GM19351 (cell line): Measurements from ENCODE around the gene SORBS2.

Experiments
- ATAC-seq: cut with Tn5 transposase; IDR thresholded peaks from one replicate; pipeline ENCODE4 v1.9.1; 2021; ENCODE audit warnings: mild to moderate bottlenecking, moderate library complexity; ENCODE audit not compliant: unreplicated experiment

SORBS2 gene

DNA sequence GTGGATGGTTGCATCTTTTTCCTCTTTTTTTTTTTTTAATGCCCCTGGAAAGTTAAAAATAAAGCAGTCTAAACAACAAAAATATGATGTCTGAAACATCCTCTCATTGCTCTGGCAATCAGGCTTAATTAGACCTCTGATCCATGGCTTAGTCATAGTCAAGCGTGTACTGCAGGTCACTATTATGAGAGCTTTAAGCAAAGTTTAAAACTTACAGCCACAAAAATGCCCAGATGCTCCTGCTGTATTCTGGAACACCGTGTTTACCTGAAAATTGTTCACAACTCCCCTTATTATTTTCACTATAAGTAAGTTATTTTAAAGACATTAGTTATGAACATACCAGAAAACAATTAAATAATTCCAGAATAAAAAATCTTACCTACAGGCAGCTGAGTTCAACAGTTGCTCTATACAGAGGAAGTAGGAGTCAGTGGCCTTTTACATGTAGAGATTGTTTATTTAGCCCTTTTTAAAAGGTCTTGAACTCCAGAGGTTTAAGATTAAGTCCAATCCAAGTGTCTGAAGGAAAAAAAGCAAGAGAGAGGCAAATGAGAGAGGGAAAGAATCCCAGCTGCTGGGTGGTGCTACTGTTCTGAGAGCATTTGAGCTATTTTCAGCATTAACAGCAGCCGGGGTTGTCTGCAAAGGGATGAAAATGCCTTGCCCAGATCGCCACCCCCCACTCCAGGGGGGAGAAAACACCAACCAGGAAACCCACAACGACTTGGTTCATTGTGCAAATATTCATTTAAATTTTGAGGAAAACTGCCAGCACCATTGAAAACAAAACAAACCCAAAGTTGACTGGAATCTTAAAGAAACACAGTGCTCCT lies 36.9 kb downstream of the SORBS2 start:
- no peak for ATAC-seq

DNA sequence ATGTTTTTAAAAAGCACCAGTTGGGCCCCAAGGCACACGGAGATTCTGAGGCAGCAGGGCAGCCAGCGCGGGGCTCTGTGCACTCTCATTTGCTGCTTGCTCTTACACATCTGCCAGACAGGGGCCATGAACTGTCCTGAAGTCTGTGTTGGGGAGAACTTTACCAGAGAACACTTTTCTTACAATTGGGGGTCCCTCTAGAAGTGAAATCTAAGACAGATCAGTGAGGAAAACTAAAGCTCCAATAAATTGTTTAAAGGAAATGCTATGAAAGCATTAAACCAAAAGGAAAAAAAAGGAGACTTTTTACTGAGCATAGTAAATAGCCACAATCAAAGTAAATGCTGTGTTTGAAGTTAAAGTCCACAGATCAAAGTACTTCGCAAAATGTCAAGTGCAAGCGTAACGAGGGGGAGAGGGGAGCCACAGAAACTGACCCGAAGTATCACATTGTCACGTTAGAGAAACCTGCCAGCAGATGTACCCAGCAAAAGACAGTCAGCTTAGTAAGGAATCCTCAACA lies 37.8 kb downstream of the SORBS2 start:
- no peak for ATAC-seq

DNA sequence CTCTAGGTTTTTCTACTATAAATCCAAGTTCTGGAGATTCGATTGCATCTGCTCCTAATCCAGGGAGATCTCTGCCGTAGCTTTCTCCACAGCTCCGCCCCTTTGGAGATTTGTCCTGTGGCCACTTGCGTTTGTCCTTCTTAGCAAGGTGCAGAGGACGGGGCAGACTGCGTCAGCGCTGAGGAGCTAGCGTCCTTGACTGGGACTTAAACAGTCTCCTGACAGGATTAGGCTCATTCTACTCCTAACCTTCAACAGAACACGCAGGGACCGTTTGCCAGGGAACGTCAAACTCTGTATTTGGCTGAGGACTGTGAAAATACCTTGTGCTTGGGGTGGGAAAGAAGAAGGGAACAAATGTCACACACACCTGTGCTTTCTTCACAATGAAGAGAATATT lies 38.6 kb downstream of the SORBS2 start:
- ATAC-seq = no peak

DNA sequence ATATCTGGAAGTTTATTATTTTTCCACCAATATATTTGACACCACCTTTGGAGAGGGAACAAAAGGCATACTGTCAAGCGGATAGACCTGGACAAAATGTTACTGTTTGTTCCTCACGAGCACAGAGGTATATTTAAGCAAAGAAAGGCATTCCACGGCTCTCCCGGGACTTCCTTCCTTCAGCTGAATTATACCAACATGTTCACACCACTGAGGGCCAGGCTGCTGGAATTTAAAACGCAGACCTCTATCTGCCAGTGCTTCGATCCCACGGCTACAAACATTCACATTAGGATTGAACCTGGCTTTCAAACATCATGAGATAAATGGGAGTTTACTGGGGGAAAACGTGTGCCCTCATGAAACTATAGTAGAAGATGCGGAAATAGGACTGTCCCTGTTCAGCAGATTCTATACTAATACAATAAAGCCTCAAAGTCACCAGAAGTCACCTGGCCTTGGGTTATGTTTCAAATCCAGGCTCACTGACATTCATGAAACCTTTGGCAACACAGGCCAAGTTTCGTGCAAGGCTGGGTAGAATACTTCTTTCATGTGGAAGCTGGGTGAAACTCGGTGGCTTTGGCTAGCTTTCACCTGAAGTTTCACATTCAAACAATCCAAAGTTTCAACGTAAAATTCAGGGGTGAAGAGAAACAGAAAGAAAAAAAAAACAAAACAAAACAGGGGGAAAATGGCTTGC lies 39.5 kb downstream of the SORBS2 start:
- ATAC-seq = no peak

DNA sequence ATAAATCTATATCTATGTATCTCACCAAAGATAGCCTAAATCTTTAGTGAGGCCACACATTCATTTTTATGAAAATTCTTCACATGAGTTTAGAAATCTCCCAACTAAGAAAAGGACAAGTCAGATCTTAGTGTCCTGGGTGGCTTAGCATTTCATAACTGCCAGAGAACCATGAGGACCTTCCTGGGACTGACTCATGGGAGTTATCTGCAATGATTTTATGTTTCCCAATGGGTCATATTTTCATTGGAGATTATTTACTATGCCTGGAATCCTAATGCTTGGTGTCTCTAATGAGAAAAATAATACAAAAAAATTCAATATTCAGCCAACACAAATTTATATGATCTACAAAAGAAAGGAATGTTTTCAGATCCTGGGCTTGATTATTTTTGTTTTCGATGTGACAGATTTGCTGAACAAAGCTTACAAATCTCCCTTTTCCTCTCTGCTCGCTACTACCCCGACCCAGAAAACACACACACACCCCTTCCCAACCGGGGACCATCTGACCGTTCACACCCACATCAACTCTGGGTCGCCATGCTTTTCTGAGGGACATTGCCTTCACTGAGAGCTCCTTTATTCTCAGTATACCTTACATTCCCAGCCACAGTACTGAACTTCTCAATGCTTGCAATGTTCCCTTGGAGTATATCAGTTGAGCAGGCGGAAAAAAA lies 40.1 kb downstream of the SORBS2 start:
- no peak for ATAC-seq

DNA sequence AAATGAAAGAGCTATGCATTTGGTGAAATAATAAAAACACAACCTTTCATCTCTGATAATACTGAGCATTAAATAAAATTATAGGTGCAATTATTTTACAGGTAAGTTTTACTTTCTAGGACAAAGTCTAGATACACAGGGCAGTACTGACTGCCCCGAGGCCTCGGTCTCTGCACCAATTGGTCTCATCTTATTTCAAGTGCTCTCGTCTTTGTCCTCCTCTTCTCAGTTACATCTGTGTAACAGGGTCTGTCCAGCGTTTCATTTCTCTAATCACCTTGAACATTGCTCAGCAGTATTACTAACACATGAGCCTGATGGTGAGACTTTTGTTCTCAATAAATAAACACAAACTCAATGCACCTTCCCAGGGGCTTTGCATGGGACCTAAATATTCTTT lies 44.5 kb downstream of the SORBS2 start:
- no peak for ATAC-seq

DNA sequence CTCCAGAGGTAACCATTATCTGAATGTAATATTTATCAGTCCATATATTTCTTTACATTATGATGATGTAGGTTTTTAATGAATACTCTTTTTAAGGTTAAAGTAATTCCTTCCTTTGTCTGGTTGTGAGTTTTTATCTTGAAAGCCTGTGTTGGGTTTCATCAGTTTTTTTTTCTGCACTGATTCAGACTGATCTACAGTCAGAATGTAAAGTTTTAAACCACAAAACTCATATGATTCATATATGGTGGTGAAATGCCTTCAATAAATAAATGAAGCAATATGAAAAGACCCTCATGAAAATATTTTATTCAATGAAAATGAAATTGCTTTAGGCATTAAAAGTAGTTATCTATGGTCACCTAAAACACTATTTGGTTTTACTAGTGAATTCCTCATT lies 47.1 kb downstream of the SORBS2 start:
- no peak for ATAC-seq

DNA sequence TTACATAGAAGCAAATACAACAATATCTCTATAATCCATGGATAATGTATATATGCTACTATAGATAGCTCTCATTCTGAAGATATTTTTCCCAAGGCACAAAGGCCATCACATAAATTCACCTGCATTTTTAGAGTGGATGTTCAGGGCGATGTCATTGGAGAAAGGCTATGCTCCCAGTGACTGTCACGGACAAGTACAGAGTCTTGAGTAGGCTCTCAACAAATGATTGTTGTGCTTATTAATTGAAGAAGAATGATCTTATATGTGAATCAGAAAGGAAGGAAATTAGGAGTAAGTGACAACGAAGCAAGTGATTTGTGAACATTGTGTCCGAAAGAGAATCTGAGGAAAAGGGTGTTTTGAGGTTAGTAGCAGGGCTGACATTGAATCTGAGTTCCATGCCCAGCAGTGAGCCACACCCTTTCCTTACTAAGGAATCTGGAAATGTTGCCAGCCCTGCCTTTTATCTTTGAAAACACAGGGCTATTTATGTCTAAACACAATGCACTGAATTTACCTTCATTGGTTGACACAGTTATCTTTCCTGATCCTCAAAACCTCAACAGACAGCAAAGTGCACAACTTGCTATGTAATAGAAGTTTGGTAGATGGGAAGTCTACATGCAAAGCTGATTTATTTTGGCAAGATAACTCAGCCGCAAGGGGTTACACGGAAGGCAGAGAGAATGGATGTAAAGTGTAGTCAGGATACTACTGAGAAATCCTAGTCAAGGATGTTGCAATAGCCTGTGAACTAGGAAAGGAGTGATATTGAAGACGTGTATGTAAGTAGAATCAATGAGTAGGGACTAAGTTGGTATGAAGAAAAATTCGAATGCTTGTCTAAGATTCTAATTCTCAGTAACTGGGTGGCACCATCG lies 50.4 kb downstream of the SORBS2 start:
- no peak for ATAC-seq

DNA sequence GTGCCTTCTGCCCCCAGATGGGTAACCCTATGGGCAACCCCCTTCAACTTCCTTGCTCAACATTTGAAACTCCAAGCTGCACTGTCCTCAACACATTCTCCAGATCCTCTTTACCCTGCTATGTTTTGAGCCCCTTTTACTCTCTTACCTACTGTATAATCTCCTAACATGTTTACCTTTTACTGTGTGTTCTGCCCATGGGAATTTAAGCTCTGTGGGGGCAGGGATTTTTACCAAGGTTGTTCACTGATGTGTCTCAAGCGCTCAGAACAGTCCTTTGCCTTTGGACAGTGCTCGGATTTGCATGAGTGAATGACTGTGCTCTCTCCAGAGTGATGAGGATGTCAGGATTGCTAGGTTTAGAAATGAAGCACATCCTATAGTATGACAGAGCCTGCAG lies 53.2 kb downstream of the SORBS2 start:
- no peak for ATAC-seq

DNA sequence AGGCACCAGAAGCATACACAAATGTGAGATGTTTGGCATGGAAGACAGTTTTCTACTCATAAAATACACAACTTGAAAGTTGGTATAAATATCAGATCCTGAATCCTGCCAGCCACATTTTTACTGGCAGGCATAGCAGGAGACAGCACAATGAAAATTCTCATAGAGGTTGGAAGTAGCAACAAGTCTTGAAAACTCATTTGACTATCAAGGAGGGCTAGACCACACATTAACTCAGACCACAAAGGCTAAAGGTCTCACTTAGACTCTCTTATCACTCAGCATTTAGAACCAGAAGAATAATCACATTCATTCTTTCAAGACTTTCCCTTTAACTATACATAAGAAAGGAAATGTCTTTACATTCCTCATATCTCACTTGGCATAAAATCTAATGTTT lies 56.5 kb downstream of the SORBS2 start:
- no peak for ATAC-seq

DNA sequence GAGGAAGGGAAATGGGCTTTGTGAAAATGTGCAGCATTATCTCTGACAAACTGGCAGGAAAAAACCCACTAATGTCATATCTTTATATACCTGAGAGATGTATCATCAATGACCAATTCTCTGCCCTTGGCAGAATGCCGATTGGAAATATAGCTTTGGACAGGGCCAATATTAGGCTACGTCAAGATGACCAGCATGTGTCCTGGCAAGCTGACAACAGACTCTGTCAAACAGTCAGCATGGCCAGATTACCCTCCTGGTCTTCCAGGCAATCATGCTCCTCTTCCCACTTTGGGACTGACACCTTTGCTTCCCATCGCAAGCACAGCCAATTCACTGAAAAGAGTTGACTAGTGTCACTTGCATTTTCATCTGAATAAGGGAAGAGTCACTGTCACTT lies 57.0 kb downstream of the SORBS2 start:
- no peak for ATAC-seq

DNA sequence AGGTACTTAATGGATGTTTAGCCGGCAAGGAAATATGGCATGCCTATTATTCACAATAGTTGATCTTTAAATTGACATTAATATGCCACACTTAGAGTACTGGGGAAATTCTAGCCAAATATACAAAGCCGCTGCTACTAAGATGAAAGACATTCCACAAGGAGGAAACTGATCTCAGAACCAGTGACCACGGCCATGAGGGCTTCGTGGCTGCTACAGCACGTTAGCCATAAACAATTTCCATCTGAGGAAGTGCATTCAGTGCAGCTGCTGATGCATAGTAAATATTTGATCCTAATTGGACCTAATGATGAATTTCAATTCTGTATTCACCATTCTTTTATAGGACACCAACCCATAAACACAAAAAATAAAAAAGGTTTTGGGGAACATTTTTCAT lies 59.1 kb downstream of the SORBS2 start:
- ATAC-seq = no peak

DNA sequence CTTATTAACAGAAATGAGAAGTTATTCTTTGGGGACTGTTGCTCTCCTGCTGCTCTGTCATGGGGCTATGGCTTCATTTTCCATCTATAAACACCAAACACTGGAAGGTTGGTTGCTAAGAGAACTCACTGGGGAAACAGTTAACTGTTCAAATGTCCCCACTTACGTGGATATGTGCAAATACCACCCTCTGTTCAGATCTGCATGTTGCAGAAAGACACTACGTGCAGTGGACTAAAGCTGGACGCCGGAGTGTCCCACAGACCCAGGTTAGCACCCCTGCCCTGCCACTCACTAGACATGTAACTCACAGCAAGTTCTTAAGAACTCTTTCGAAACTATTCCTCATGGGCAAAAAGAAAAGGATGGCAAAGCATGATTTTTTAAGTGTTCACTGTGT lies 62.1 kb downstream of the SORBS2 start:
- no peak for ATAC-seq

DNA sequence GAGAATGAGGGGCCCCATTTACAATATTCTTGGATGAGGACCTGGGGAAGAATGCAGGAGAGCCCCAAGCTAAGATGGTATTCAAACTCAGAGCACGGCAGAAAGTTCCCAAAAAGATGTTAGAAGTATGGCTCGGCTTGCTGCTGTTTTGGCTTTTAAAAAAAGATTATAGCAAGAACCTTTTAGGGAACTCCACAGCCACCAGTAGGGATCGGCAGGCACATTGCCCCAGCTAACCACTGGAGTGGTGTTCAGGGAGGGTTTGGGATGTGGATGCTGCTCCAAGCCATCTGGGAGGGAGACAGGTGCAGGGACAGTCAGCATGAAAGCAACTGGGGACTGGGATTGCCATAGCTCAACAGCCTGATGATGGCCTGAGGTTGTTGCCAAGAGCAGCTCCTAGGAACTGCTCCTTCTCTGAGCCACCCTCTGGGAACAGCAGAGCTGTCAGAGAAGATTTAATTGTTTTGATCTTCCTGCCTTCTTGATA lies 63.0 kb downstream of the SORBS2 start:
- no peak for ATAC-seq

DNA sequence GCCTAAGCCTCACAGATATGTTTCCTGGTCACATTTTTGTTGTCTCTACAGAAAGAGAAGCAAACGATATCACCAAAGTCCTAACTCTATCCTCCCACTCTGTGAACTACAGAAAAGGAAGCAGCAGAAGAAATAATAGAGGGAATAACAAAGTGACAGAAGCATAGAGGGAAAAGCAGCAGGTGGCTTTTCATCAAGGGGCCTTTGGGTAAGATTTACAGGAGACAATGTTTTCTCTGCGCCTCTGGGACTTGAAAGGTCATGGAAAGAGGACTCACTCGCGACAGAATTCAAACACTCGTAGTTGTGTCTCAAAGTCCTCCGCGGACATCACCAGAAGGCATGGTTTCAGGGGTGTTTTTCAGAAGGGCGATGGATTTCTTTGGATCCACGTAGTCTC lies 66.1 kb downstream of the SORBS2 start:
- no peak for ATAC-seq

DNA sequence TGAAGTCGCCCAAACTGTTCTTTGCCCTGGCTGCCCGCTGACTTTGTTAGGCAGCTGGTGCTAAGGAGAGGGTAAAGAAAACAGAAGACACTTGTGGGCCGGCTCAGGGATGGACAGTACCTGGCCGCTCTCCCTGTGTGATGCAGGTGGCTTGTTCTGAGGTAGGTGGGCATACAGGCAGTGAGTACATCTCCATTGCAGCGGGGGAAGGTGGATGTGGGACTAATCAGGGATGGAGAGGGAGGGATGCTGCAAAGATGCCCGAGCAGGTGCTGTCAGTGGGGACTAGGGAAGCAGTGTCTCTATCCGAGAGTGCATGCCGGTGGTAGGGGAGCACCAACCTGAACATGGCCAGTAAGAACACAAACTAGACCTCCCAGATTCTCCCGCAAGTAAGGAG lies 67.0 kb downstream of the SORBS2 start:
- ATAC-seq = no peak

DNA sequence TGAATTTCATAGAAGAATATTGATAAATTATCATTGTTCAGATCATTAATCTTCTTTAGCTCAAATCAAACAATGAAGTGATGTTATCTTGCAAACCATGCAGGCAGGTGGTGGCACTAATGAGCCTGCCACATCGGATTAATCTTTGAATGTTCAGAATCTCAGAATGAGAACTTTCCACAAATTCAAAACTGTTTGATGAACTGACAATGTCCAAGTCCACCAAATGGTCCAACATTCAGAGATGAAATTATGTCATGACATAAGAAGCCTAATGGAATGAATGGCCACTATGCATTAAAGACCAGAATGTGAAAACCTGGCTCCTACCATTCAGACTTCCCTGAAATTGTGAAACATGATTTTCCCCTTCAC lies 67.5 kb downstream of the SORBS2 start:
- no peak for ATAC-seq

DNA sequence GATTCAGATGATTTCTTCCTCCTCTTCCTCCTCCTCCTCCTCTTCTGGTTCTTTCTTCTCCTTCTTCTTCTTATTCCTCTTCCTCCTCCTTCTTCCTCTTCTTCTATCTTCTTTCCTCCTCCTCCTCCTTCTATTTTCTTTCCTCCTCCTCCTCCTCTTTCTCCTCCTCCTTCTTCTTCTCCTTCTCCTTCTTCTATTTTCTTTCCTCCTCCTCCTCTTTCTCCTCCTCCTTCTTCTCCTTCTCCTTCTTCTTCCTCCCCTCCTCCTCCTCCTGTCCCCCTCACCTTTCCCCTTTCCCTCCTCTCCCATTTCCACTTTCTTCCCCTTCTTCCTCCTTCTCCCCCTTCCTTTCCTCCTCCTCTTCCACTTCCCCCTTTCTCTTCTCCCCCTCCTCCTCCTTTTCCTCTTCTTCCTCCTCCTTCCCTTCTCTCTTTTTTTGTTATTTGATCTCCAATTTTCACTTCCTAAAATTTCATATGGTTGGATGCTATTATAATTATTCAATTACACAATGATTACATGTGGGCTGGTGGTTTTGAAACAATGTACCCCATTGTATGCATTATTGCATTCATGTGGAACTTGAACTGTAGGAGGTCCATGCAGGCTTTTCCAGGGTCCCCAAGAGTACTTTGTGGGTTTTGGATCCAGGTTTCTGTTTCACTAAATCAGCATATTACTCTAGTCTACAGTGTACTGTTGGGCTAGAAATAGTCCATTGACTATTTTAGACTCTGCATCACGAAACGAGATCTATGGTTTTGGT lies 68.1 kb downstream of the SORBS2 start:
- no peak for ATAC-seq

DNA sequence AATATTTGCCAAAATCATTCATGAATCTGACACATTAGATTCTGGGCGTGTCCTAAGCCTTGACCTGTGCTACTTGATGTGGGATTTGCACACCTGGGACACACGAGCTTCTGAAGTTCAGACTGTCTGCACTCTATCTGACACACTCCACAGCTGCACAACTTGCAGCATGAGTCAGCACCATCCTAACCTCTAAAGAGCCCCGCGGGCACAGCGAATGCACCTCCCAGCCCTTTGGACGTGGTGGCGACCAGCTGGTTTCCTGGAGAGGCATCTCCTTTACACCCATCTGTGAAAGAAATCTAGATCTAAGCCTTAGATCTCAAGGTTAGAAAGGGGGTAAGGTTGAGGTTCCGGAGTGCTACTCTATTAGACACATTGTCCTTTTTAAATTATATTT lies 69.2 kb downstream of the SORBS2 start:
- ATAC-seq = no peak

DNA sequence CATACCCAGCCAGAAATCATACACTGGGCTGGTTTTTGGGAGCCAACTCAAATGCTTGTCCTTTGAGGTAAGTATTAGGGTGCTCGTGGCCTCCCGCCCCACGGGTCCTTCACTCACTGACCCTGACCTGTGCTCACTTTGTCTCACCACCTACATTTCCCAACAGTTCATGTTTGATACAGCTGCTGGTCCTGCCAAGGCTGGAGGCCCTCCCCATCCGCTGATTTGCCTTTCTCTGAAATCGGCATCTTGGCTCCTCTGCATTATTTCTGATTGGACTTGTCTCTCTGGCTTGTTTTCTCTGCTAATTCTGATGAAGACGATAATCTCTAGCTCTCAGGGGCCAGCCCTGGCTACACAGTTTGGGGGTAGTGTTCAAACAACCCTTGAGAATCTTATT lies 70.2 kb downstream of the SORBS2 start:
- ATAC-seq = no peak
